Upper lobe of left lung (tissue), 6 donors: ENCODE data around the gene RBPJL. TPM values are rescaled to one million over a fixed set of nuclear protein-coding genes. Genes with fewer than 3 reads are reported as not detected.

ENCODE experiments used
- ATAC-seq, 2 donors: fragments of 200-7000 bp; cut with Tn5 transposase; one replicate each; pipeline ENCODE4 v1.9.1; 2022; ENCODE audit warnings: mild to moderate bottlenecking in 2 of 2, moderate library complexity in 2 of 2; ENCODE audit not compliant: low FRiP score in 2 of 2
- DNase-seq, 2 donors: peaks; one replicate each; pipeline ENCODE4 v3.0.0-alpha.2; 2019 to 2020
- H3K27ac ChIP-seq, 4 donors: fragments of 200-600 bp; sonication (generic); one replicate each; pipeline ENCODE4 v1.5.1; 2016 to 2019
- H3K27me3 ChIP-seq, 4 donors: fragments of 200-600 bp; sonication (generic); one replicate each; pipeline ENCODE4 v1.5.1; 2017 to 2019
- H3K36me3 ChIP-seq, 4 donors: fragments of 200-600 bp; sonication (generic); one replicate each; pipeline ENCODE4 v1.5.1; 2016 to 2019
- H3K4me1 ChIP-seq, 4 donors: fragments of 200-600 bp; sonication (generic); one replicate each; pipeline ENCODE4 v1.5.1; 2018 to 2019
- H3K4me3 ChIP-seq, 4 donors: fragments of 200-600 bp; sonication (generic); one replicate each; pipeline ENCODE4 v1.5.1; 2017 to 2019; ENCODE audit warnings: mild to moderate bottlenecking in 2 of 4, moderate library complexity in 1 of 4
- H3K9me3 ChIP-seq, 4 donors: fragments of 200-600 bp; sonication (generic); one replicate each; pipeline ENCODE4 v1.5.1; 2018 to 2019
- EP300 ChIP-seq, 4 donors: sonication (generic); formaldehyde crosslinking; IDR thresholded peaks; one replicate each; pipeline ENCODE4 v1.5.1; 2017; ENCODE audit warnings: antibody characterized with exemption in 4 of 4, control low read depth in 2 of 4
- POLR2A ChIP-seq, 4 donors: fragments of 450-650 bp; IDR thresholded peaks; one replicate each; pipeline ENCODE4 v1.5.1; 2016 to 2017; ENCODE audit warnings: antibody characterized with exemption in 4 of 4, mild to moderate bottlenecking in 2 of 4
- POLR2AphosphoS5 ChIP-seq, 2 donors: sonication (generic); formaldehyde crosslinking; IDR thresholded peaks; one replicate each; pipeline ENCODE4 v1.5.1; 2017; ENCODE audit warnings: antibody characterized with exemption in 2 of 2
- WGBS, 2 donors: methylation state at CpG; one replicate each; pipeline ENCODE4 v1.1.5; 2017 to 2018; 5-methylcytosine and 5-hydroxymethylcytosine counted together
- total RNA-seq, 6 donors: library from RNA; depleted of rRNA in 4 of 6; stranded (reverse); fragments of >200 nt in 4 of 6; gene quantifications; one replicate each; pipeline versions ENCODE4 v1.1.0 to v1.2.1, GENCODE V29; 2016 to 2021
- TF ChIP-seq, protein P1 (sequence below), 6 experiments: fragments of 450-650 bp in 4 of 6; fragments of 200-600 bp in 2 of 6; sonication (generic) in 2 of 6; IDR thresholded peaks; one replicate each; pipeline ENCODE4 v1.5.1; 2016 to 2019; ENCODE audit warnings: antibody characterized with exemption in 6 of 6
- donor health status: DM: no; HTN: no; CAD: no; lungs with moderate emphysema.
- donor health status: DM: no; HTN: yes; CAD: no; lungs with severe emphysema.

The RBPJL gene
- total RNA-seq, 6 donors from 2014 or later = 0.09 to 0.13 TPM; not detected in 4

DNA sequence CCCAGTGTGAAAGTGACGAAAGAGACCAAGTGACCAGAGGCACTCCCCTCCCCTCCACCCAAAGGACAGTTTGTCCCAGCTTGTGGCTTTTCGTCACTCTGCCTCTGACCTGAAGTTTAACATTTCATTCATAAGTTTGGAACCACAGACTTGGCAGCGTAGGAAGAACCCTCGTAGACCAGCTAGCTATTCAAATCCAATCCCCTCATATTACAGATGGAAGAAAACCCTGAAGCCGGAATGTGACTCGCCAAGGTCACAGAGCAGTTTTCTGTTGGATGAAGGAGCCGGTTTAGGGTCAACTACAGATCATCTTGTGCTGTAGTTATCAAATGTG is 52.4 kb downstream of the RBPJL start:
- 52 to 57% methylated on average over 7 of the region's 7 CpGs for WGBS, 2 donors
- TF ChIP-seq EP300 (IDR thresholded peaks at IDR 0.05) = peak; percentile 23 to 99 (median 97)
- peak; percentile 87 to 93 for TF ChIP-seq POLR2AphosphoS5 (IDR thresholded peaks at IDR 0.05)
- TF ChIP-seq POLR2A (IDR thresholded peaks at IDR 0.05) = peak in 2 of 4 donors; percentile 15 to 46
- TF ChIP-seq, protein P1, sequence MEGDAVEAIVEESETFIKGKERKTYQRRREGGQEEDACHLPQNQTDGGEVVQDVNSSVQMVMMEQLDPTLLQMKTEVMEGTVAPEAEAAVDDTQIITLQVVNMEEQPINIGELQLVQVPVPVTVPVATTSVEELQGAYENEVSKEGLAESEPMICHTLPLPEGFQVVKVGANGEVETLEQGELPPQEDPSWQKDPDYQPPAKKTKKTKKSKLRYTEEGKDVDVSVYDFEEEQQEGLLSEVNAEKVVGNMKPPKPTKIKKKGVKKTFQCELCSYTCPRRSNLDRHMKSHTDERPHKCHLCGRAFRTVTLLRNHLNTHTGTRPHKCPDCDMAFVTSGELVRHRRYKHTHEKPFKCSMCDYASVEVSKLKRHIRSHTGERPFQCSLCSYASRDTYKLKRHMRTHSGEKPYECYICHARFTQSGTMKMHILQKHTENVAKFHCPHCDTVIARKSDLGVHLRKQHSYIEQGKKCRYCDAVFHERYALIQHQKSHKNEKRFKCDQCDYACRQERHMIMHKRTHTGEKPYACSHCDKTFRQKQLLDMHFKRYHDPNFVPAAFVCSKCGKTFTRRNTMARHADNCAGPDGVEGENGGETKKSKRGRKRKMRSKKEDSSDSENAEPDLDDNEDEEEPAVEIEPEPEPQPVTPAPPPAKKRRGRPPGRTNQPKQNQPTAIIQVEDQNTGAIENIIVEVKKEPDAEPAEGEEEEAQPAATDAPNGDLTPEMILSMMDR (IDR thresholded peaks at IDR 0.05) = no peak
- Histone ChIP-seq H3K27me3 (no peaks in the 10 kb centered on the region), H3K36me3 (no peaks in the 10 kb centered on the region), H3K9me3 (no peaks in the 10 kb centered on the region), H3K27ac (peak overlapping the region; percentile 69 to 98 (median 78)), H3K4me1 (peaks cover 44 to 74% (median 48%) of the 10 kb centered on the region in 4 donors), H3K4me3 (no peak overlapping the region)
- peak; percentile 26 to 81 for ATAC-seq
- peak in 1 of 2 donors; percentile 93 for DNase-seq

GRCh38 chr20:45359406-45360148 is 52.9 kb downstream of the RBPJL start:
- Histone ChIP-seq H3K4me3 (no peak overlapping the region), H3K36me3 (no peaks in the 10 kb centered on the region), H3K27ac (peak overlapping the region; percentile 69 to 98 (median 78)), H3K9me3 (no peaks in the 10 kb centered on the region), H3K27me3 (no peaks in the 10 kb centered on the region), H3K4me1 (peaks cover 46 to 77% (median 51%) of the 10 kb centered on the region in 4 donors)
- DNase-seq = peak in 1 of 2 donors; percentile 67
- 55 to 63% methylated on average over 9 of the region's 9 CpGs for WGBS, 2 donors
- ATAC-seq = no peak
- TF ChIP-seq POLR2AphosphoS5 (IDR thresholded peaks at IDR 0.05) = peak in 1 of 2 donors; percentile 9
- no peak for TF ChIP-seq POLR2A (IDR thresholded peaks at IDR 0.05)
- TF ChIP-seq, protein P1 (IDR thresholded peaks at IDR 0.05) = no peak
- TF ChIP-seq EP300 (IDR thresholded peaks at IDR 0.05) = no peak

- ATAC-seq (no peak), DNase-seq (peak in 1 of 2 donors; percentile 37)
- 50 to 56% methylated on average over 6 of the region's 6 CpGs for WGBS, 2 donors
- Histone ChIP-seq H3K36me3 (peaks cover 1 to 14% (median 6%) of the 10 kb centered on the region in 4 donors), H3K9me3 (no peaks in the 10 kb centered on the region), H3K4me1 (peaks cover 49 to 83% (median 57%) of the 10 kb centered on the region in 4 donors), H3K27ac (peak overlapping the region; percentile 66 to 98 (median 95)), H3K4me3 (peak overlapping the region in 1 of 4 donors; percentile 70), H3K27me3 (no peaks in the 10 kb centered on the region)
- no peak for TF ChIP-seq POLR2AphosphoS5 (IDR thresholded peaks at IDR 0.05)
- peak in 1 of 4 donors; percentile 24 for TF ChIP-seq POLR2A (IDR thresholded peaks at IDR 0.05)
Observed at GRCh38 chr20:45361793-45362192, 55.2 kb downstream of the RBPJL start.

DNA sequence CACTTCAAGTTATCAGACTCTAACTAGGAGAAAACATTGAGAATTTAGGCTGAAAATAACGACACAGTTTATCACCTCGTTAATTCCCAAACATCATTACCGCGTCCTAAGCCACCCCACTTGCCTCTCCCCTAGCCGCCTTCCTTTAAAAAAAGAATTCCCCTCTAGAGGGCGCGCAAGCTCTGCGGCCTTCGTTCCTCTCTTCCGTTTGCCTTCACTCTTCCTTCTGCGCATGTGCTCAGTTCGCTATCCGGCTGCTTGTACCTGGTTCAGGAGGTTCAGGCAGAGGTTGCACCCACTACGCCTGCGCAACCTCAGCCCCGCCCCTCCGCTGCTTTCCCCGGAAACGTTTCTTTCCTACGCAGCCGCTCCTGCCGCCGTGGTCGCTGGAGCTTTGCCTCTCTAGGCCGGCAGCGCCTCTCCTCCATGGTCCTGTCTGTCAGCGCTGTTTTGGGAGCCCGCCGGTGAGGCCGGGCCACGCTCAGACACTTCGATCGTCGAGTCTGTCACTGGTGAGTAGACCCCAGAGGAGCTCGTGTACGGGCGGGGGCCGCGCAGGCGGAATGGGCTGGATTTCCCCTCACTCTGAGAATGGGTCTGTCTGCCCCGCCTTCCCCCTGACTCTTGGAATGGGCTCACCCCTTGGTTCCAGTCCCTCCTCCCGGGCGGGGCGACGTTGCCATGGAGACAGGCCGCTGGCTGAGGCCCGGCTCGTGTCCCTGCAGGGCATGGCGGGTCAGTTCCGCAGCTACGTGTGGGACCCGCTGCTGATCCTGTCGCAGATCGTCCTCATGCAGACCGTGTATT is 56.4 kb downstream of the RBPJL start, which contains the start of gene SYS1:
Gene SYS1, plus strand, starts transcription at position 353 of the 807 bp plus-strand sequence. Its CDS starts 376 bp downstream, at position 729.
- H3K9me3 ChIP-seq = no peaks in the 10 kb centered on the region
- H3K27ac ChIP-seq = peak within 1 kb of the TSS; percentile 94 to 98 (median 96)
- TF ChIP-seq, protein P1 (IDR thresholded peaks at IDR 0.05) = peak; percentile 77 to 96 (median 88)
- TF ChIP-seq EP300 (IDR thresholded peaks at IDR 0.05) (peak in 1 of 4 donors; percentile 42), POLR2A (IDR thresholded peaks at IDR 0.05) (peak in 3 of 4 donors; percentile 68 to 97 (median 95)), POLR2AphosphoS5 (IDR thresholded peaks at IDR 0.05) (peak; percentile 94 to 96)
- peaks cover 48 to 82% (median 57%) of the 10 kb centered on the region in 4 donors for H3K4me1 ChIP-seq
- peaks cover 7 to 27% (median 16%) of the 10 kb centered on the region in 4 donors for H3K36me3 ChIP-seq
- 0 to 1% methylated on average over 27 to 46 of the region's 55 CpGs for WGBS, 2 donors
- H3K27me3 ChIP-seq = no peaks in the 10 kb centered on the region
- H3K4me3 ChIP-seq = peak within 1 kb of the TSS; percentile 53 to 81 (median 75)
- peak; percentile 94 to 96 for ATAC-seq
- peak; percentile 98 to 99 for DNase-seq
